HG03520 (cell line): Measurements from ENCODE around the gene NTM.

Experiments
- ATAC-seq: cut with Tn5 transposase; IDR thresholded peaks from one replicate; pipeline ENCODE4 v1.9.1; 2021; ENCODE audit warnings: mild to moderate bottlenecking, moderate library complexity; ENCODE audit not compliant: unreplicated experiment

Gene NTM

DNA sequence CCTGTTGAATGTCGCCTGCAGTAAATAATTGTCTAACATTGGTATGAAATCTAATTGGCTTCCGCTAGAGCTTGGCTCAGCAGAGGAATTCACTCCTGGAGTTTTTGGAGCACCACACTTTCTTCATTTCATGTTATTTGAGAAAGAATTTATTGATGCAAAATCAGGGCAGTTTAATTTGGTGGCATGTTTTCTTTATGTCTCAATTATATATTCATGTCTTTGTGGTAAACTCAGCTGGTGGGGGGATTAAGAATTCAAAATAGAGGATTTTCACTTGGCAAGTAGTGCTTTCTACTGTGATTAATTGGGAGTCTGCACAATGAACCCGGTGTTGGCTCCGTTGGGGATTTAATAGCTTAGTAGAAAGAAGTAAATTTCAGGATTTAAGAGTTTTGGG, 784.4 kb downstream of the NTM start:
- no peak for ATAC-seq

DNA sequence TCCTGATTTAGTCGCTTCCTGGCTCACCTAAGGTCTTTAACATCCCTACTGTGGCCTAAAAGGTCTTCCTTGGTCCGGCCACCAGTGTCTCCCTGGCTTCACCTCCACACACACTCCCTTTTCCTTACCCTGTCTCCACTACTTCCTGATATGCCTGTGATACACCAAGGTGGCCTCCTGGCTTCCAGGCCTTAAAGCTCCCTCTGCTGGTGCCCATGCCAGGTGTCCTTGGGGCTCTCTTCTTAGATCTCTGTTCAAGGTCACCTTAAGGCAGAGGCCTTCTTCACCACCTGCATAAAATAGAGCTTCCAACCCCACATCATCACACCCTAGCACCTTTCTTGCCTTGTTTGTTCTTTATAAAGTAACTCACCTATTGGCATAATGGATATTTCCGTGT, 787.7 kb downstream of the NTM start:
- no peak for ATAC-seq

DNA sequence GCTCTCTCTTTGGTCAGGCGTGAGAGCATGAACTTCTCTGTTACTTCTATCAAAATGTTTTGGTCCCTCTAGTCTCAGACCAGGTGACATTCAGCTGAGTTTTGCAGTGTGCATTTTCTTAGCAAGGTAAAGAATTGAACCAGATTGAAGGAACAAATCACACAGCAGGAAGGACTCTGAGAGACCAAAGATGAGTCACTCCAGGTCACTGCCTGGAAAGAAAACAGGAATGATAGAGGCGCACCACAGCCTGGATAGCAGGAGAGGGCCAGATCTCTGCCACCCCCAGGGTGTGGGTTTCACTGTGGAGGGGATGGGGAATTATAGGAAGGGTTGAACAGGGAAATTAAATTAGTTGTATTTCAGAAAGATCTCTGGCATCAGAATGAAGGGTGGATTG, 788.3 kb downstream of the NTM start:
- no peak for ATAC-seq

DNA sequence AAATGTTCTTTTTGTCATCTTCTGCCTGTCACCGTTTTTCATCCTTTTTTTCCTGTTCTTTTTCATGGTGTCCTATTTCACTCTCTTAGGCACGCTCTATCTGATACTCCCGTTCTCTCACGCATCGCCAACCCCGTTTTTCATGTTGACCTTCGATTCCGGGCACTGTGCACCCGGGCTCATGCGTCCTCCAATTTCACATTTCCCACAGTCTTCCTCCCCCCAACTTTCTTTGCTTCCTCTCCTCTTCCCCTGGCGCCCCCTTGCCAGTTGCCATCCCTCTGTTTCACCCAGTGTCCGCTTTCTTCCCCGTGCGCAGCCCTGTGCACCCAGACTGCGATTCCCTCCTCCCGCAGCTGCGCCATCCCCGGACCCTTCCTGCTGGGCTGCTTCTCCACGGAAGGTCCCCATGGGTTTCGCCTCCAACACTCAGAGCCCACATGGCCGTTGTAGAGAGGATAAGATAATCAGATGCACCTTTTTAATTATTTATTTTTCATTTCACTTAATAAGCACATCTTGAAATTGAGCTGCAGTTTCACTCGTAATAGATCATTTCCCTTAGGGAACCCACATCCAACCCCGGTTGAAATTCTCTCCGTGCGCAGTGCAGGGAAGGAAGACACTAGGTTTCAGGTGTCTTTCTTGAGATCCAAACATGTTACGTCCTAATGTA, 791.1 kb downstream of the NTM start:
- no peak for ATAC-seq

DNA sequence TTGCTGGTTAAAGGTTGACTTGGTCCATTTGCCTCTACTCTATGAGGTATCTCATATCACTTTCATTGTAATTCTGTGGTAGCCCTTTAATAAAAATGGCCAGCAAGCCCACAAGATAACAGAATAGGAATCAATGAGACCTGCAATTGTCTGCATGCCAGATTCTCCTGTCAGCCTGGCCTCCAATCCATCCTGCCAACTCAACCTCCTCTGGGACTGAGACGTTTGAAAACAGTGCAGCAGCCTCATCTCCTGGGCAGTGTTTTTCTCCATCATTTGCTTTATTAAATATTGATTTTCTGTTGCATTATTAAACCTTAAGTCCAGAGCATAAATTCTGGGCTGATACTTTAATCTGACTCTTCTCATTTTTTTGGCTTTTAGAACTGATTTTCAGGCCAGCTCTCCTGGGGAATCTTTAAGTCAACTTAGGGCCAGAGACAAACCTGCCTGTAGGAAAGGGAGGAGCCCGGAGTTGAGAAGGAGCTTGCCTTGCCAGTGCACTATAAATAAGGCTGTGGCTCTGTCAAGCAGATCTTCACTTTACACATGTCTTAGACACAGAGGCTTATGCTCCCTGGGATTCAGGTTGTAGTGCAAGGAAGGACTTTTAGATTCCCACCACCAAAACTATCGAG, 798.0 kb downstream of the NTM start:
- no peak for ATAC-seq

DNA sequence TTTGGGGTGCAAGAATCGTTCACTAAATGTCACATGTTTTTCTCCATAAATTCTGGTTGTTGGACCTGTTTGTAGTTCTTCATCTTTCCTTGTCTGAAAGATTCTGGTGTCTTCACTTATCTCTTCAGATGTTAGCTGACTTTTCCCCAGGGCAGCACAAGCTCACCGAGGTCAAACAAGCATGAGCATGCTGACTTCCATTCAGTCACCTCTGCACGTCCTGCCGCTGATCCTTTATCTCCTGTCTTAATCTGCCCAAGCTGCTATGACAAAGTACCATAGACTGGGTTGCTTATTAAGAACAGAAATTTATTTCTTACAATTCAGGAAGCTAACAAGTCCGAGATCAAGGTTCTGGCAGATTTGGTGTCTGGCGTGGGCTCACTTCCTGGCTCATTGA, 800.6 kb downstream of the NTM start:
- ATAC-seq, result no peak

DNA sequence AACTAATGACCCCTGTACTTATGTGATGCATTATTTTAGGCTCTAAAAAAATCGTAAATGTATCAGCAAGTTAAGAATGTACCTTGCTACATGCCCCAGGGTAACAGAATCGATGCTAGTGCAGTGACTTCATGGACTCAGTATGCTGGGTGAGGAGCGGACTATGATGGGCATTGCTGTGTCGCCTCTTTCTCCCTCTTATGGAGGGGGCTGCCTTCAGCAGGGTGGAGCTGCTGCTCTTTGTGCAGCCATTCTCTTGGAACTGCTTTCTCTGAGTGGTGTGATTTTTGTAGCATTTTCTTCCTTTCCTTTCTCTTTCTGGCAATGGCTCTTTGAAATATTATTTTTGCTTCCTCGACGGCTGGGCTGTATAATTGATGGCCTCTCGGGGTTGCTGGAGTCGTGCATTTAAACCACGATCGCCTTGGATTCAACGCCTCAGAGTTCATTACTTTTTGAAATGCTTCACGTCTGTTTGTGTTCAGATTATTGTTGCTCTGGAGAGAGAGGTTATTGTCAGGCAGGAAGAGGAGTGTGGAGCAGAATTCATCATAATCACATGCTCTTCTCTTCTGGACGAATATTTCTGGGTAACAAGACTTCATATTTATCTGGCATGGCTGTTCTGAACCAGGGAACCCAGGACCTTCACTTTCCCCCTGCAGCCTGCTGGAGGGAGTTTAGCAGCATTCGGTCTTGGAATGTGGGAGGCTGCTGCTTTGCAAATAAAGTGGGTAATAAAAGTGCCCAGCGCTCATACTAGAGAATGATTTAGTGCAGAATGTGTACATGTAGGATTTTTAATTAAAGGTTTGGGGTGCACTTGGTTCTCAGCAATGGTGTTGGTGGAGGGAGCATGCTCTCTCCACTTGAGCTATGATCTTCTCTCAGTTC, 804.2 kb downstream of the NTM start:
- no peak for ATAC-seq

DNA sequence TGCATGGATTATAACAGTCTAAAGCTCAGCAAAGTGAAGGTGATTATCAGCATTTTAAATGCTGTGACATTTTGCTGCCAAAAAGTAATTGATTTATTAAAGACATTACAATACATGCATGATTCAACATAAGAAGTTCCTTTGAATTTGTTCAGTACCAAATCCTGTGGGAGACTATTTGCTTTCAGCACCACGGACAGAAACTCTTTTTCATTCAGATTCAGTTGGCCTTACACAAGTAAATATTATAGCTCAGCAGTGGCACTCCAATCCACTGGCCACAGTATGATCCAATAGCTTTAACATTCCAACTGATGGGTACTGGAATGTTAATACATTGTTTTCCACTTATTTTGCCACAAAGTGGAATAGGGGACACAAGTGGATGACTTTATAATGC, 806.7 kb downstream of the NTM start:
- no peak for ATAC-seq

DNA sequence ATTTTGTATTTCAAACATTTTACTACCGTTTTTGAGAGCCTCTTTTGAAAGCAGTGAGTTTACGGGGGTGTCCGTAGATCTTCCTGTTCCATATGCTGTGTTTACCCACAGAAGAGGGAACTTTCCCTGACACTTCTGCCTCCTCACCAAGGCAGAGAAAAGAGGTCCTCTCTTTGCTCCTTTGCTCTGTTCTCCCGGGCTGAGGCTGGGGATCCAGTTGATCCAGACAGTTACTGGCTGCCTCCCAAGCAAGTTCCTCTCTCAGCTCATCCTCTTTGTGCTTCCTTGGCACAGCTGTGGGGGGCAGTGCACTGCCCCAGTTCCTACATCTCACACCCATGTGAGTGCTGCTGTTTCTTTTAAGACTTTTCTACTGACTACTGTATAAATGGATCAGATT, 813.7 kb downstream of the NTM start:
- no peak for ATAC-seq

DNA sequence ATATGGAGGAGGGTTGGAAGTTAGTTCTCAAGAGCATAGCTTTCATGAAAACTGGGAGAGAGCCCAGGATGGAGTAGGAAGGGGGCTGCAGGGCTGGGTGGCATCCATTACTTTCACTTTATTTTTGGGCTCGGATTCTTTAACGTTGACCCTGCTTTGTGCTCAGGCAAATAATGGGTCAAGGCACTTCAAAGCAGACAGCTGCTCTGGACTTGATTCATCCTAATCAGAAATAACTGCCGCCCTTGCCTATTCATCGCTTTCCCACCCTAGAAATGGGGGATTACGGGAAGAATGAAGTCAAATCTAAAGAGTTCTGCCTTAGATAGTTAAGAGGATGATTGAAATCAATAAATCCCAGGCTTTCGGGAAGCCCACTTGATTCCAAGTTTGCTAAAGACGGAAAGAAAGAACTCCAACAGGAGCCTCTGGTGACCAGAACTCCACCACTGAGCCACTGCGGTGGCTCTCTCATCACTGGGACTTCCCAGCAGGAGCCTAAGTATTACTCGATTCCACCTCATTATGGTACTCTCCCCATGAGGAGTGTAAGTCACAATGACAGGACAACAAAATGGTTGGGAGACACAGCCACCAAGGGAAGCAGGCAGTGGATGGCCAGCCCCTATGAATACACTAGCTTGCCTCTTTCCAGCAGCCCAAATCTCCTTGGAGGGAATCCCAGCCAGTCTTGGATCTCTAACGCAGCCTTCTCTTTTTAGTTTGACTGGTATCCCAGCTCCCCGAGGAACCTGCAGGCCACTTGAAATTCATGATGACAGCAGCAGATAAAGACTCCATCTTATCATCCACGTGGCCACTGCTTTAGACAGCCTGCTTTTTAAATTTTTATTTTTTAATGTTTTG, 815.5 kb downstream of the NTM start:
- ATAC-seq, result no peak

DNA sequence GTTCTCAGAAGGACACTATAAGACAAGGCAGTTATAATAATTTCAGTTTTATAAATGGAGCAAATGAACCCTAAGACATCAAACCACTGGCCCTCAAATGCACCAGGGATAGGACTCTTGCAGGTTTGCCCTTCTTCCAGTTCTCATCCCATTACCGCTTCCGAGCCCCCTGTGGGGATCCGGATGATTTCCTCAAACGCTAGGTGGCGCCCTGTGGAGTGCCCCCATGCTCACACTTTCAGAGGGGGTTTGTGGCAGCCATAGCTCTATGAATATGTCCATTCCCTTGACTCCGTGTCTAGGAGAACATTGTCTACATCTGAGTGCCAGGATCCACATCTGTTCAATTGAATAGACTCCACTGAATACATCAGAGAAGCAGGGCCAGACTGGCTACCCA, 816.3 kb downstream of the NTM start:
- ATAC-seq, result no peak

DNA sequence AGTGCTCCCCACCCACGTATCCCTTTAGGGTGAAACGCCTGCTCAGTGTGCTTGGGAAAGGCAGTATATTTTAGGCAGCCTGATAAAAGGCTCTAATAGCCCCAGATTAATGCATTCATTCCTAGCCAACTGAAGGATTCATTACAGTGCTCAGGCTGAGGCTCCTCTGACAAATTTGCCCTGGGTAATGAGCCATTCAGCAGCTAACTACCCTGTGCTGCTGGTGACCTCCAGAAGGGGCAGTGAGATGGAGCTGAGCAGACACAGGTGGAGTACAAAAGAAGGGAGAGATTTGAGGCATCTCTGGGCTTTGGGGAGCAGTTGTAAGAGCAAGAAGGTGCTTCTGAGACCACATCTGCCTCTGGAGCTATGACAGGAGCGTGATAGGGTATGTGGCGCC, 817.0 kb downstream of the NTM start:
- no peak for ATAC-seq

DNA sequence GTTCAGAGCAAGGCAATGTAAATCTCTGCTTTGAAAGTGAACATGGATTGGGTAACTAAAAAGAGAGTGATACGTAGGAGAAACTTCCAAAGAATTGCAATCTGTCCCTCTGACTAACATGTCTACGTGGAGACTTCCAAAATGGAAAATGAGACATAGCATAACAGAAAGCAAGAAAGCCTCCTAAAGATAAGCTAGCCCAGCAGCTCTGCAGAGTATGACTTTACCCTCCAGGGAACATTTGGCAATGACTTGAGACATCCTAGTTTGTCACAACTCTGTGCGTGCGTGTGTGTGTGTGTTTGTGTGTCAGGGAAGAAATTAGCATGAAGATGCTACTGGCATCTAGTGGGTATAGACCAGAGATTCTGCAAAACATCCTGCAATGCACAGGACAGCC, 817.4 kb downstream of the NTM start:
- ATAC-seq, result no peak

DNA sequence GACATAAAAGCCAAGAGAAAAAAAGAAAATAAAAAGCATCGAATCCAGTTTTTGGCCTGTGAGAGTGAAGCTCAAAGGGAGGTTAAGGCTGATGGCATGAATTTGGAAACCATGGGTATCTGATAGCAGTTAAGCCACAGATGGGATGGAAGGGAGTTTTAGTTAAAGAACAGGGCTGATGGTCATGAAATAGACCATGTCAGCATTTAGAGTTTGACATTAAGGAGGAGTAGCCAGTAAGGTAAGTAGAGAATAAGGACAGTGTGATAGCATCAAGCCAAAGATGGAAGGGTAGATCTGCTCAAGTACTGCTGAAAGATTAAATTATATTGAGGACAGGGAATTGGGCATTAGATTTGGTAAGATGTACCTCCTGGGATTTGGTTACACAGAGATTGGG, 826.5 kb downstream of the NTM start:
- ATAC-seq, result no peak

DNA sequence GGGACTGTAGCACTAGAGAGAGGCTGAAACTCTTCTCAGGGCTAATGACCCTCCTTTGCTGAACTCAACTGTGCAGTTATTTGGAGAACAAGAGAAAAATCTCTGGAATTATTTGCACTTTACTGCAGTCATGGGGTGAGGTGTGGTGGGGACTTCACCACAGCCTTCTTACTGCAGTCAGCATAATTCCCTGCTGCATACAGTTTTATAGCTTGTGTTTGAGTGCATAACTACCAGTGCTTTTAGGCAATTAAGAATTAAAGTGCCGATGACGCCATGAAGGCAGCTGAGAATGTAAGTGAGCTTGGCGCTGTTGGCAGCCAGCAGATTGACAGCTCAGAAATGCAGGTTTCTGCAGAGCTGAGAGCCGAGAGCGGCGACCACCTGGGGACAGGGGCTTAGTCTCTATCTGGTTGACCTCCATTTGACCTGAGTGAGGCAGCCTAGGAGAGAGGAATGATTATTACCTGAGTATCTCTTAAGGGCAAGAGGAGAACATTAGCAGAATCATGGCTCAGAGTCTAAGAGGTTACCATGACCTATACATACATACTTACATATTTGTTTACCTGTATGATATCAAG, 830.0 kb downstream of the NTM start:
- ATAC-seq, result no peak

DNA sequence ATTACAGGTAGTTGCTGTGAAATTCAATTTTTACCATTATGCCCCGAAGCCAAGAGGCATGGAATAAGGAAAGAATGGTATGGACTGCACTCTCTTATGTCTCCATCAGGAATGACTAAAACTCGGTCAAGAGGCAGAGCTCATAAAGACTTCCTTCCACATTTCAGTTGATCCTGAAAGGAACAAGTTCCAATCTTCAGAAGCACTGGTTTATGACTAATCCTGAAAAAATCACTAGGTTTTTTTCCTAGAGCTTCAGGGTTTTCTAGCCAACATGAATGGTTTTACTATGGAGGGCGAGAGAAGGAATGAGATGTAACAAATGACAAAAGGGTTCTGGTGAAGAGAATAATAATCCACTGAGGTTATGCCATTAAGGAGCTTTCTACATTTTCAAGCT, 832.2 kb downstream of the NTM start:
- ATAC-seq, result no peak

DNA sequence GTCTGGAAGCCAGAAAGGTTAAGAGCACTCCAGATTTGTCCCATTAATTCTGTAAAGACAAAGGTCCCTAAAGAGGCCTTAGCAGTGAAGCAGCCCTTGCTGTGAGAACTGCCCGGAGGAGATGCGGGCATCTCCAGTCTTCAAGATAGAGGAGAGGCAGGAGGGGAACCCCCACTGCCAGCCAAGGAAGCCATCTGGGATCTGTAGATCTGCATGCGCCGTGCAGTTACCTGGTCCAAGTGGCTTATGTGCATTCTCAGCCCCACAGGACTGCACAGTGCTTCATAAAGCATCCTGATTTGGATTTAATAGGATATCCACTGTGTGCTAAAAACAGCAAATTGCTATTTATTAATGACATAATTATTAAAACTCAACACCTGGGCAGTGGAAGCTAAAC, 834.6 kb downstream of the NTM start:
- no peak for ATAC-seq

DNA sequence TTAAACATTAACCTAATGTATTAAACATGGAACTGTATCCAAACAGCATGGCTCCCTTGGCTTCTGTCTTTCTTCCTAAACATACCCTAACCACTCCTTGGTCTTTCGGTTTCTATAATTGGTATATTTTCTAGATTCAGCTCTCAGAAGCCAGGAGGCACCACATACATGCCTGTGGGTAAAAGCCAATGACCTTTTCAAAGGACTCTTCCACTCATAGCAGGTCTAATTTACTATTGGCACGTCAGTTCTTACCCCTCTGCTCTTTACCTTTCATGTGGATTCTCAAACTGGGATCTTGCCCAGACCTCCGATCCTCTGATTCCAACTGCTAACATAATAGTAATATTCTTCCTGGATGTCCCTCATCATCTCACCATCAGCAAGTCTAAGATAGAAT, 835.1 kb downstream of the NTM start:
- no peak for ATAC-seq

DNA sequence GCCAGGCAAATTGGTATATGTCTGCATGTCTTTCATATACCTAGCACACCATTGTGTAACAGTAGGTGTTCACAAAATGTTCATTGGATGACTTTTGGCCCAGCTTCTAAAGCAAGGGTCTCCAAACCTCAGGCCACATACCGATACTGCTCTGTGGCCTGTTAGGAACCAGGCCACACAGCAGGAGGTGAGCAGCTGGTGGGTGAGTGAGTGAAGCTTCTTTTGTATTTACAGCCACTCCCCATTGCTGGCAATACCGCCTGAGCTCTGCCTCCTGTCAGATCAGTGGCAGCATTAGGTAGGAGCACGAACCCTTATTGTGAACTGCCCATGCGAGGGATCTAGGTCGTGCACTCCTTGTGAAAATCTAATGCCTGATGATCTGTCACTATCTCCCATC, 836.6 kb downstream of the NTM start:
- no peak for ATAC-seq

DNA sequence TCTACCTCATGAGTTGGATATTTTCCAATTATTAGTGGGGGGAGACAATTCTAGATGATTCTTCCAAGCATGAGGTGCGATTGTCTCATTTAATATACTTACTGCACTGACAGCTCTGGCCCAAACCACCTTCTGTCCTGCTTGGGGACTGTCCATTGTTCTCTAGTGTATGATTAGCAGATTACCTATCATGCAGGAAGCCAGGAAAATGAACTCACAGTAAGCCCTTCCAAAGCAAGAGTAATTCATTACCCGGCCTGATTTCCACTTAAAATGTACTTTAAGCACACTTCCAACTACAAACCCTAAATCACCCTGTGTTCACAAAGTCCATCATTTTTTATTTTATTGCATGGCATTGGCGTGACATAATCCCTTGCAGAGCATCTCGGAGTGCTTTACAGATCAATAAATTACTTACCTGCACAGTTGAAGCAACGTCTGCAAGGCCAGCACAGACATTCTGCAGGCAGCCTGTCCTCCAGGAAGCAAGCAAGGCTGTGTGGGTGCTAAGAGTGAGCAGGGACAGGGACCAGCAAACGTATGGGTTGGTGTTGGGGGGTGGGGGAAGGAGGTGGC, 838.2 kb downstream of the NTM start:
- ATAC-seq, result no peak
